WI38 (cell line): ENCODE data around the gene OPN1MW2.
"Not testable (repeated sequence)": the region's sequence is repeated elsewhere in the genome, so short reads cannot be mapped to it uniquely, and the experiment has no call there.

ENCODE experiments used
- H3K4me3 ChIP-seq: 2 replicates; pipeline ENCODE4 v1.5.1; 2011; ENCODE audit warnings: low read depth, mild to moderate bottlenecking, control low read depth, low read length

Gene OPN1MW2

GRCh38 chrX:154219456-154219855 is at the start of gene OPN1MW2:
OPN1MW2 (plus strand) TSS chrX:154219756; CDS start chrX:154219816, 60 bp downstream.
- not testable (repeated sequence) for H3K4me3 ChIP-seq

GRCh38 chrX:154172535-154172943 is 47.0 kb upstream of the OPN1MW2 start:
- H3K4me3 ChIP-seq, result not testable (repeated sequence)

GRCh38 chrX:154174356-154174755 is 45.2 kb upstream of the OPN1MW2 start:
- H3K4me3 ChIP-seq, result not testable (repeated sequence)

GRCh38 chrX:154182296-154182695 is 37.3 kb upstream of the OPN1MW2 start, which contains the start of gene OPN1MW:
OPN1MW (plus strand) TSS chrX:154182596; CDS start chrX:154182678, 82 bp downstream.
- not testable (repeated sequence) for H3K4me3 ChIP-seq

- not testable (repeated sequence) for H3K4me3 ChIP-seq
These were observed 35.8 kb upstream of the OPN1MW2 start for GRCh38 chrX:154183794-154184193.

GRCh38 chrX:154192846-154193245 is 26.7 kb upstream of the OPN1MW2 start:
- H3K4me3 ChIP-seq, result not testable (repeated sequence)

GRCh38 chrX:154194316-154194715 is 25.2 kb upstream of the OPN1MW2 start:
- H3K4me3 ChIP-seq, result not testable (repeated sequence)

- H3K4me3 ChIP-seq, result not testable (repeated sequence)
These were observed 23.1 kb upstream of the OPN1MW2 start for GRCh38 chrX:154196466-154196865.

GRCh38 chrX:154209670-154210418 is 9.7 kb upstream of the OPN1MW2 start:
- not testable (repeated sequence) for H3K4me3 ChIP-seq

GRCh38 chrX:154211057-154211456 is 8.5 kb upstream of the OPN1MW2 start:
- not testable (repeated sequence) for H3K4me3 ChIP-seq

GRCh38 chrX:154211499-154211898 is 8.1 kb upstream of the OPN1MW2 start:
- not testable (repeated sequence) for H3K4me3 ChIP-seq

- H3K4me3 ChIP-seq, result not testable (repeated sequence)
These were observed 5.7 kb downstream of the OPN1MW2 start for GRCh38 chrX:154225292-154225691.

GRCh38 chrX:154226706-154227105 is 7.2 kb downstream of the OPN1MW2 start:
- not testable (repeated sequence) for H3K4me3 ChIP-seq

- not testable (repeated sequence) for H3K4me3 ChIP-seq
These were observed 11.9 kb downstream of the OPN1MW2 start for GRCh38 chrX:154231443-154231842.

- H3K4me3 ChIP-seq, result not testable (repeated sequence)
These were observed 14.1 kb downstream of the OPN1MW2 start for GRCh38 chrX:154233620-154234019.

- not testable (repeated sequence) for H3K4me3 ChIP-seq
These were observed 19.5 kb downstream of the OPN1MW2 start for GRCh38 chrX:154238939-154239559.

GRCh38 chrX:154239982-154240503 is 20.5 kb downstream of the OPN1MW2 start:
- not testable (repeated sequence) for H3K4me3 ChIP-seq

- not testable (repeated sequence) for H3K4me3 ChIP-seq
These were observed 28.0 kb downstream of the OPN1MW2 start for GRCh38 chrX:154247377-154248045.

- H3K4me3 ChIP-seq, result not testable (repeated sequence)
These were observed 28.5 kb downstream of the OPN1MW2 start for GRCh38 chrX:154248076-154248475.

GRCh38 chrX:154257282-154257681 is 37.7 kb downstream of the OPN1MW2 start, which contains the start of gene OPN1MW3:
OPN1MW3 (plus strand) TSS chrX:154257582; CDS start chrX:154257620, 38 bp downstream.
- not testable (repeated sequence) for H3K4me3 ChIP-seq

- not testable (repeated sequence) for H3K4me3 ChIP-seq
These were observed 39.2 kb downstream of the OPN1MW2 start for GRCh38 chrX:154258711-154259110.
